GM12878 (cell line): Measurements from ENCODE around the gene PPP1R1A. TPM values are rescaled to one million over a fixed set of nuclear protein-coding genes. Genes with fewer than 3 reads are reported as not detected.

Source experiments
- ATAC-seq: fragments of 200-7000 bp; cut with Tn5 transposase; 3 replicates; pipeline ENCODE4 v1.9.1; 2020; ENCODE audit warnings: mild to moderate bottlenecking, moderate library complexity
- BruUV-seq: library from RNA; stranded (reverse); fragments of 400-500 nt; replicated peaks from 2 replicates; lab custom pipeline; 2021; lab: Mats Ljungman, UMichigan
- CTCF ChIA-PET: fragments of 300-600 bp; sonication (Branson Sonifier 250); formaldehyde crosslinking; extraction: SDS; loops from one replicate; lab custom pipeline; 2021; ENCODE audit warnings: inconsistent platforms; lab: Yijun Ruan, JAX
- POLR2A ChIA-PET: fragments of 350-600 bp; formaldehyde crosslinking; extraction: SDS; loops from one replicate; lab custom pipeline; 2021; ENCODE audit warnings: inconsistent platforms; lab: Charles Lee
- RAD21 ChIA-PET: fragments of 300-600 bp; sonication (Branson Sonifier 250); formaldehyde crosslinking; loops from one replicate; lab custom pipeline; 2023; ENCODE audit warnings: antibody characterized with exemption; ENCODE audit not compliant: unreplicated experiment; lab: Charles Lee
- SMC1A ChIA-PET: fragments of 300-600 bp; sonication (Branson Sonifier 250); formaldehyde crosslinking; loops from one replicate; lab custom pipeline; 2023; ENCODE audit not compliant: unreplicated experiment, uncharacterized antibody; lab: Charles Lee
- DNase-seq: peaks from one replicate; pipeline ENCODE4 v3.0.0-alpha.2; 2011; ENCODE audit warnings: low read depth, low spot score
- FAIRE-seq: peaks from 3 replicates; lab custom pipeline; 2011; peaks lifted over from hg19 to GRCh38; lab: Jason Lieb, UNC
- H2AFZ ChIP-seq: 2 replicates; pipeline ENCODE4 v1.6.0; 2011; ENCODE audit warnings: low read depth, low read length, control low read depth; ENCODE audit not compliant: control insufficient read depth
- H3K27ac ChIP-seq: 2 replicates; pipeline ENCODE4 v1.5.1; 2011; ENCODE audit warnings: control low read depth; ENCODE audit not compliant: control insufficient read depth, insufficient read depth
- H3K27me3 ChIP-seq, 2 experiments: replicated peaks in 1 of 2; 2 replicates each; pipeline versions ENCODE4 v1.6.0 to v1.6.1; 2011; ENCODE audit warnings: low read length in 1 of 2; ENCODE audit not compliant: control insufficient read depth in 2 of 2, insufficient read depth in 2 of 2
- H3K36me3 ChIP-seq, 2 experiments: 2 replicates each; pipeline ENCODE4 v1.5.1; 2011; ENCODE audit warnings: low read length in 1 of 2; ENCODE audit not compliant: control insufficient read depth in 2 of 2, insufficient read depth in 2 of 2
- H3K4me1 ChIP-seq: 2 replicates; pipeline ENCODE4 v1.6.1; 2011; ENCODE audit warnings: mild to moderate bottlenecking, low read length, moderate library complexity, mixed read lengths; ENCODE audit not compliant: control insufficient read depth, insufficient read depth
- H3K4me2 ChIP-seq: 2 replicates; pipeline ENCODE4 v1.6.0; 2011; ENCODE audit warnings: control low read depth; ENCODE audit not compliant: control insufficient read depth, insufficient read depth
- H3K4me3 ChIP-seq: fragments of 200-600 bp; sonication (generic); 2 replicates; pipeline ENCODE4 v1.5.1; 2016
- H3K79me2 ChIP-seq: 2 replicates; pipeline ENCODE4 v1.6.0; 2011; ENCODE audit warnings: low read length; ENCODE audit not compliant: control insufficient read depth, insufficient read depth
- H3K9ac ChIP-seq: 2 replicates; pipeline ENCODE4 v1.8.0; 2011; ENCODE audit warnings: low read length, control low read depth, mixed read lengths; ENCODE audit not compliant: control insufficient read depth, insufficient read depth
- H3K9me3 ChIP-seq: replicated peaks from 3 replicates; pipeline ENCODE4 v1.5.1; 2011; ENCODE audit warnings: mild to moderate bottlenecking, low read length; ENCODE audit not compliant: control insufficient read depth, insufficient read depth
- H4K20me1 ChIP-seq: 2 replicates; pipeline ENCODE4 v1.6.0; 2011; ENCODE audit not compliant: control insufficient read depth, insufficient read depth
- ATF7 ChIP-seq: fragments of 450-650 bp; IDR thresholded peaks from 2 replicates; pipeline ENCODE4 v1.6.1; 2016; ENCODE audit warnings: low read depth, mild to moderate bottlenecking
- BRCA1 ChIP-seq: IDR thresholded peaks from 2 replicates; pipeline ENCODE4 v1.6.1; 2011; ENCODE audit warnings: low read depth, low read length, improper control_type of control experiment
- CBFB ChIP-seq: IDR thresholded peaks from 2 replicates; pipeline ENCODE4 v1.6.1; 2016; ENCODE audit warnings: antibody characterized with exemption, low read depth
- CREB1 ChIP-seq: IDR thresholded peaks from 2 replicates; pipeline ENCODE4 v1.6.1; 2012; ENCODE audit warnings: low read depth, mild to moderate bottlenecking, inconsistent platforms
- FOXM1 ChIP-seq: IDR thresholded peaks from 2 replicates; pipeline ENCODE4 v1.6.1; 2012; ENCODE audit warnings: low read depth, mild to moderate bottlenecking, inconsistent platforms, low read length, moderate library complexity
- JUNB ChIP-seq: IDR thresholded peaks from 2 replicates; pipeline ENCODE4 v1.6.1; 2016; ENCODE audit warnings: antibody characterized with exemption, mild to moderate bottlenecking
- RCOR1 ChIP-seq: conservative IDR thresholded peaks from 2 replicates; pipeline ENCODE4 v1.6.1; 2012; ENCODE audit warnings: low read depth, low read length, improper control_type of control experiment
- RFX5 ChIP-seq: IDR thresholded peaks from 2 replicates; pipeline ENCODE4 v1.6.1; 2011; ENCODE audit warnings: low read depth, low read length, improper control_type of control experiment
- STAT3 ChIP-seq: IDR thresholded peaks from 2 replicates; pipeline ENCODE4 v1.6.1; 2011; ENCODE audit warnings: low read depth, low read length, improper control_type of control experiment
- TARDBP ChIP-seq: IDR thresholded peaks from 2 replicates; pipeline ENCODE4 v1.6.1; 2016; ENCODE audit warnings: borderline replicate concordance
- WRNIP1 ChIP-seq: IDR thresholded peaks from 2 replicates; pipeline ENCODE4 v1.6.1; 2011; ENCODE audit warnings: low read depth, low read length, improper control_type of control experiment, borderline replicate concordance
- in situ Hi-C: fragments of 300-500 bp; cut with MboI; formaldehyde crosslinking; loops from 9 replicates; pipeline ENCODE4 v1.14.3; 2018; ENCODE audit warnings: mixed read lengths
- intact Hi-C: fragments of 100-400 bp; cut with micrococcal nuclease; formaldehyde crosslinking; loops from one replicate; pipeline ENCODE4 v1.14.2; 2022; ENCODE audit not compliant: unreplicated experiment
- polyA plus RNA-seq, 11 experiments: library from polyadenylated mRNA; depleted of rRNA in 4 of 11; unstranded in 6 of 11; stranded (reverse) in 5 of 11; fragments of >200 nt; fragmentation: Nextera tagmentation in 4 of 11; fragmentation: Illumina TruSeq in 1 of 11; extraction: Ambion mirVana in 4 of 11; extraction: Trizol in 1 of 11; gene quantifications; 1 replicate in 1 of 11; 2 replicates in 10 of 11; pipeline versions ENCODE4 v1.2.1 to v1.2.3, GENCODE V29; 2011 to 2016; ENCODE audit warnings: inconsistent platforms in 2 of 11, missing spikeins in 2 of 11, low read depth in 1 of 11
- total RNA-seq, 4 experiments: library from RNA; depleted of rRNA in 3 of 4; stranded (reverse); fragments of >200 nt in 3 of 4; fragmentation: Illumina TruSeq in 1 of 4; extraction: Trizol in 1 of 4; gene quantifications; 2 replicates each; pipeline versions ENCODE4 v1.2.1 to v1.2.3, GENCODE V29; 2013 to 2021
- TF ChIP-seq, protein P1 (sequence below): IDR thresholded peaks from 2 replicates; pipeline ENCODE4 v1.6.1; 2012; ENCODE audit warnings: mild to moderate bottlenecking, low read depth, low read length
- TF ChIP-seq, protein P2 (sequence below): fragments of 450-650 bp; IDR thresholded peaks from 2 replicates; pipeline ENCODE4 v1.6.1; 2017; ENCODE audit warnings: low read depth, mild to moderate bottlenecking, moderate library complexity

Gene PPP1R1A
- total and polyA plus RNA-seq, 10 of the 15 experiments (the other 5 are each of a cell fraction or from before 2014, with no cell fraction given): 0.03 to 0.08 (median 0.07) TPM; not detected in 7

DNA sequence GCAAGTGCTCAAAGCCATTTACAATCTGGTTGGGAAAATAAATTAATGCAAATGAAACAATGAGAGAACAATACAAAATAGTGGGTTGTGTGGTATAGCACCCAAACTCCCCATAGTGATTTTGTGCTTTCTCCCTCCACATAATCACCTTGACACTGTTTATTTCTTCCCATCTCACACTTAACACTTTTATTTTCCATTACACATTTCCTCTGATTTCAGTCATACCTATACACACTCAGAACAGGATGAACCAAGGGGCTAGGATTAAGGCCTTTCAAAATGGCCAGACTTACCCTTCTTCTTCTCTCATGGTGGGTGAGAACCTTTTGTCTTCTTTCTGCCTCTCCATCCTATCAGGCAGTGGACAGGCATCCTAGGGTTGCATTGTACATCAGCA lies 53.0 kb downstream of the PPP1R1A start:
- DNase-seq (no peak), FAIRE-seq (no peak), ATAC-seq (no peak)
- in situ Hi-C loops: no loop called here
- Histone ChIP-seq H3K4me1 (no peaks in the 10 kb centered on the region), H4K20me1 (no peaks in the 10 kb centered on the region), H3K4me3 (no peak overlapping the region), H2AFZ (no peak overlapping the region), H3K4me2 (no peak overlapping the region), H3K27me3 (no peaks in the 10 kb centered on the region), H3K27ac (no peak overlapping the region), H3K9ac (no peak overlapping the region), H3K79me2 (no peaks in the 10 kb centered on the region), H3K36me3 (peaks cover 22 to 58% of the 10 kb centered on the region in 2 experiments), H3K9me3 (no peaks in the 10 kb centered on the region)
- POLR2A ChIA-PET: no interaction called here
- CTCF ChIA-PET: no interaction called here
- TF ChIP-seq, protein P1, sequence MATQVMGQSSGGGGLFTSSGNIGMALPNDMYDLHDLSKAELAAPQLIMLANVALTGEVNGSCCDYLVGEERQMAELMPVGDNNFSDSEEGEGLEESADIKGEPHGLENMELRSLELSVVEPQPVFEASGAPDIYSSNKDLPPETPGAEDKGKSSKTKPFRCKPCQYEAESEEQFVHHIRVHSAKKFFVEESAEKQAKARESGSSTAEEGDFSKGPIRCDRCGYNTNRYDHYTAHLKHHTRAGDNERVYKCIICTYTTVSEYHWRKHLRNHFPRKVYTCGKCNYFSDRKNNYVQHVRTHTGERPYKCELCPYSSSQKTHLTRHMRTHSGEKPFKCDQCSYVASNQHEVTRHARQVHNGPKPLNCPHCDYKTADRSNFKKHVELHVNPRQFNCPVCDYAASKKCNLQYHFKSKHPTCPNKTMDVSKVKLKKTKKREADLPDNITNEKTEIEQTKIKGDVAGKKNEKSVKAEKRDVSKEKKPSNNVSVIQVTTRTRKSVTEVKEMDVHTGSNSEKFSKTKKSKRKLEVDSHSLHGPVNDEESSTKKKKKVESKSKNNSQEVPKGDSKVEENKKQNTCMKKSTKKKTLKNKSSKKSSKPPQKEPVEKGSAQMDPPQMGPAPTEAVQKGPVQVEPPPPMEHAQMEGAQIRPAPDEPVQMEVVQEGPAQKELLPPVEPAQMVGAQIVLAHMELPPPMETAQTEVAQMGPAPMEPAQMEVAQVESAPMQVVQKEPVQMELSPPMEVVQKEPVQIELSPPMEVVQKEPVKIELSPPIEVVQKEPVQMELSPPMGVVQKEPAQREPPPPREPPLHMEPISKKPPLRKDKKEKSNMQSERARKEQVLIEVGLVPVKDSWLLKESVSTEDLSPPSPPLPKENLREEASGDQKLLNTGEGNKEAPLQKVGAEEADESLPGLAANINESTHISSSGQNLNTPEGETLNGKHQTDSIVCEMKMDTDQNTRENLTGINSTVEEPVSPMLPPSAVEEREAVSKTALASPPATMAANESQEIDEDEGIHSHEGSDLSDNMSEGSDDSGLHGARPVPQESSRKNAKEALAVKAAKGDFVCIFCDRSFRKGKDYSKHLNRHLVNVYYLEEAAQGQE: no peak
- no peak for TF ChIP-seq CREB1
- no peak for TF ChIP-seq FOXM1
- TF ChIP-seq, protein P2, sequence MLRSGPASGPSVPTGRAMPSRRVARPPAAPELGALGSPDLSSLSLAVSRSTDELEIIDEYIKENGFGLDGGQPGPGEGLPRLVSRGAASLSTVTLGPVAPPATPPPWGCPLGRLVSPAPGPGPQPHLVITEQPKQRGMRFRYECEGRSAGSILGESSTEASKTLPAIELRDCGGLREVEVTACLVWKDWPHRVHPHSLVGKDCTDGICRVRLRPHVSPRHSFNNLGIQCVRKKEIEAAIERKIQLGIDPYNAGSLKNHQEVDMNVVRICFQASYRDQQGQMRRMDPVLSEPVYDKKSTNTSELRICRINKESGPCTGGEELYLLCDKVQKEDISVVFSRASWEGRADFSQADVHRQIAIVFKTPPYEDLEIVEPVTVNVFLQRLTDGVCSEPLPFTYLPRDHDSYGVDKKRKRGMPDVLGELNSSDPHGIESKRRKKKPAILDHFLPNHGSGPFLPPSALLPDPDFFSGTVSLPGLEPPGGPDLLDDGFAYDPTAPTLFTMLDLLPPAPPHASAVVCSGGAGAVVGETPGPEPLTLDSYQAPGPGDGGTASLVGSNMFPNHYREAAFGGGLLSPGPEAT: no peak
- no peak for TF ChIP-seq RFX5
- no peak for TF ChIP-seq JUNB
- TF ChIP-seq ATF7: no peak
- no peak for TF ChIP-seq STAT3
- TF ChIP-seq WRNIP1: no peak
- no peak for TF ChIP-seq BRCA1
- TF ChIP-seq TARDBP: no peak
- no peak for TF ChIP-seq CBFB
- no peak for TF ChIP-seq RCOR1
- SMC1A ChIA-PET: no interaction called here
- RAD21 ChIA-PET: no interaction called here
- BruUV-seq: no TSS peak
- intact Hi-C loops: no loop called here
